PC-3 (cell line): ENCODE results near the gene SPDEF.

ENCODE experiments used
- EZH2 ChIP-seq: fragments of 300-600 bp; sonication (generic); IDR thresholded peaks from one replicate; pipeline ENCODE4 v1.6.1; 2017; ENCODE audit warnings: antibody characterized with exemption, mild to moderate bottlenecking, low read length; ENCODE audit not compliant: unreplicated experiment
- EZH2phosphoT487 ChIP-seq: fragments of 300-600 bp; sonication (generic); IDR thresholded peaks from 2 replicates; pipeline ENCODE4 v1.6.1; 2018; ENCODE audit warnings: mild to moderate bottlenecking, antibody characterized with exemption, low read length, borderline replicate concordance
- TF ChIP-seq, protein P1 (sequence below): fragments of 300-600 bp; sonication (generic); conservative IDR thresholded peaks from 2 replicates; pipeline ENCODE4 v1.5.1; 2017; ENCODE audit warnings: antibody characterized with exemption, low read depth, mild to moderate bottlenecking, low read length

DNA sequence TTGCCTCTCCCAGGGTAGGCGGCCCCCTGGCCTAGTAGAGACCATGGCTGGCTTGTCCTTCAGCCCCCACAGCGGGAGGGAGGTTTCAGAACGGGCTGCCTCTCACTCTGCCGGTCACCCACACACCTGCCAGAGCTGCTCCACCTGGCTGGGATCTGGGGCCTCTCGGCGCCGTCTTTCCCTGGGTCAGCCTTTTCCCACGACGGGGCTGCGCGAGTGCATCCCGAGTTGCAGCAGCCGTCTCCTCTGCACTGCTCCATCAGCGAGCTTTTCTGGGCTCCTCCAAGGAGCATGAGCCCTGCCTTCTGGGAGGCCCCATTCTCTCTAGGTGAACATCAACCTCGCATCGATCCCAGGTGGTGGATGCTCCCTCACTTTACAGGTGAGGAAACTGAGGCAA, 15.9 kb upstream of the SPDEF start:
- TF ChIP-seq, protein P1, sequence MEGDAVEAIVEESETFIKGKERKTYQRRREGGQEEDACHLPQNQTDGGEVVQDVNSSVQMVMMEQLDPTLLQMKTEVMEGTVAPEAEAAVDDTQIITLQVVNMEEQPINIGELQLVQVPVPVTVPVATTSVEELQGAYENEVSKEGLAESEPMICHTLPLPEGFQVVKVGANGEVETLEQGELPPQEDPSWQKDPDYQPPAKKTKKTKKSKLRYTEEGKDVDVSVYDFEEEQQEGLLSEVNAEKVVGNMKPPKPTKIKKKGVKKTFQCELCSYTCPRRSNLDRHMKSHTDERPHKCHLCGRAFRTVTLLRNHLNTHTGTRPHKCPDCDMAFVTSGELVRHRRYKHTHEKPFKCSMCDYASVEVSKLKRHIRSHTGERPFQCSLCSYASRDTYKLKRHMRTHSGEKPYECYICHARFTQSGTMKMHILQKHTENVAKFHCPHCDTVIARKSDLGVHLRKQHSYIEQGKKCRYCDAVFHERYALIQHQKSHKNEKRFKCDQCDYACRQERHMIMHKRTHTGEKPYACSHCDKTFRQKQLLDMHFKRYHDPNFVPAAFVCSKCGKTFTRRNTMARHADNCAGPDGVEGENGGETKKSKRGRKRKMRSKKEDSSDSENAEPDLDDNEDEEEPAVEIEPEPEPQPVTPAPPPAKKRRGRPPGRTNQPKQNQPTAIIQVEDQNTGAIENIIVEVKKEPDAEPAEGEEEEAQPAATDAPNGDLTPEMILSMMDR: no peak
- no peak for TF ChIP-seq EZH2
- TF ChIP-seq EZH2phosphoT487: no peak
